Measurements from ENCODE around the gene CLDN6. TPM values are rescaled to one million over a fixed set of nuclear protein-coding genes. Genes with fewer than 3 reads are reported as not detected.

CLDN6 gene
- total RNA-seq, 2 experiments from 2014 or later, result not detected

- DNase-seq (ENCODE audit: low spot score), result no peak
- H2AFZ ChIP-seq (ENCODE audit: low read length), result no peak overlapping the region
- intact Hi-C loops (cut with micrococcal nuclease; ENCODE audit: unreplicated experiment), result no loop called here
Observed at GRCh38 chr16:3015865-3016521, 2.0 kb downstream of the CLDN6 start.

GRCh38 chr16:3014971-3015370, 3.0 kb downstream of the CLDN6 start:
- Histone ChIP-seq H3K4me2 (ENCODE audit: low read length) (no peak overlapping the region), H3K9me2 (ENCODE audit: insufficient read depth, low read length) (no peaks in the 10 kb centered on the region), H3K27ac (ENCODE audit: low read depth, low read length, poor library complexity, severe bottlenecking) (no peak overlapping the region), H3K79me2 (ENCODE audit: insufficient read depth, low read depth, low read length) (no peaks in the 10 kb centered on the region), H3K4me3 (ENCODE audit: low read depth, low read length, poor library complexity, severe bottlenecking) (no peak overlapping the region), H3K4me1 (ENCODE audit: insufficient read depth, low read length, poor library complexity, severe bottlenecking) (peaks cover 6% of the 10 kb centered on the region), H2AFZ (ENCODE audit: low read length) (no peak overlapping the region), H3K36me3 (ENCODE audit: insufficient read depth, low read length) (no peaks in the 10 kb centered on the region), H4K20me1 (ENCODE audit: insufficient read depth, low read length) (no peaks in the 10 kb centered on the region), H3K9me3 (ENCODE audit: low read length) (no peaks in the 10 kb centered on the region)
- POLR2A ChIA-PET, result interaction anchor here (0.6 kb wide), 1 partner anchor 1702 kb away, joined by 3 read pairs; no protein-coding TSS in a partner anchor
- intact Hi-C loops (cut with micrococcal nuclease; ENCODE audit: unreplicated experiment), result no loop called here
- no TSS peak for BruUV-seq (replicated peaks)
- no peak for DNase-seq (ENCODE audit: low spot score)
- TF ChIP-seq CTCF (conservative IDR thresholded peaks at IDR 0.05; ENCODE audit: low read length) (no peak), EZH2phosphoT487 (IDR thresholded peaks at IDR 0.05; ENCODE audit: borderline replicate concordance, low read depth, low read length) (no peak)
- CTCF ChIA-PET (ENCODE audit: unreplicated experiment), result no interaction called here

More at GRCh38 chr16:3015865-3016521, 2.0 kb downstream of the CLDN6 start:
- TF ChIP-seq EZH2phosphoT487 (IDR thresholded peaks at IDR 0.05; ENCODE audit: borderline replicate concordance, low read depth, low read length) (no peak), CTCF (conservative IDR thresholded peaks at IDR 0.05; ENCODE audit: low read length) (no peak)
- Histone ChIP-seq H3K79me2 (ENCODE audit: insufficient read depth, low read depth, low read length) (no peaks in the 10 kb centered on the region), H3K36me3 (ENCODE audit: insufficient read depth, low read length) (no peaks in the 10 kb centered on the region), H3K9me2 (ENCODE audit: insufficient read depth, low read length) (no peaks in the 10 kb centered on the region), H3K27ac (ENCODE audit: low read depth, low read length, poor library complexity, severe bottlenecking) (no peak overlapping the region), H3K9me3 (ENCODE audit: low read length) (no peaks in the 10 kb centered on the region), H3K4me1 (ENCODE audit: insufficient read depth, low read length, poor library complexity, severe bottlenecking) (peaks cover 14% of the 10 kb centered on the region), H4K20me1 (ENCODE audit: insufficient read depth, low read length) (no peaks in the 10 kb centered on the region), H3K4me3 (ENCODE audit: low read depth, low read length, poor library complexity, severe bottlenecking) (no peak overlapping the region), H3K4me2 (ENCODE audit: low read length) (no peak overlapping the region)
- BruUV-seq (replicated peaks), result no TSS peak
- ChIA-PET CTCF (ENCODE audit: unreplicated experiment) (no interaction called here), POLR2A (no interaction called here)

GRCh38 chr16:3013998-3014690, 3.8 kb downstream of the CLDN6 start:
- DNase-seq (ENCODE audit: low spot score), result no peak
- no peak for TF ChIP-seq CTCF (conservative IDR thresholded peaks at IDR 0.05; ENCODE audit: low read length)
- no peak for TF ChIP-seq EZH2phosphoT487 (IDR thresholded peaks at IDR 0.05; ENCODE audit: borderline replicate concordance, low read depth, low read length)
- Histone ChIP-seq H3K4me1 (ENCODE audit: insufficient read depth, low read length, poor library complexity, severe bottlenecking) (peaks cover 6% of the 10 kb centered on the region), H3K36me3 (ENCODE audit: insufficient read depth, low read length) (no peaks in the 10 kb centered on the region), H3K4me3 (ENCODE audit: low read depth, low read length, poor library complexity, severe bottlenecking) (no peak overlapping the region), H2AFZ (ENCODE audit: low read length) (no peak overlapping the region), H3K9me2 (ENCODE audit: insufficient read depth, low read length) (no peaks in the 10 kb centered on the region), H3K79me2 (ENCODE audit: insufficient read depth, low read depth, low read length) (no peaks in the 10 kb centered on the region), H4K20me1 (ENCODE audit: insufficient read depth, low read length) (no peaks in the 10 kb centered on the region), H3K27ac (ENCODE audit: low read depth, low read length, poor library complexity, severe bottlenecking) (no peak overlapping the region), H3K4me2 (ENCODE audit: low read length) (no peak overlapping the region), H3K9me3 (ENCODE audit: low read length) (no peaks in the 10 kb centered on the region)
- ChIA-PET POLR2A (no interaction called here), CTCF (ENCODE audit: unreplicated experiment) (no interaction called here)
- no TSS peak for BruUV-seq (replicated peaks)
- intact Hi-C loops (cut with micrococcal nuclease; ENCODE audit: unreplicated experiment), result no loop called here
